KMS-11 (cell line): ENCODE data around the gene SIRPA.

Experiments used
- H2AFZ ChIP-seq: fragments of 200-600 bp; sonication (generic); 2 replicates; pipeline ENCODE4 v1.6.1; 2016; ENCODE audit warnings: antibody characterized with exemption, mixed run types, low read depth
- H3K27ac ChIP-seq: fragments of 200-600 bp; sonication (generic); 2 replicates; pipeline ENCODE4 v1.6.1; 2016; ENCODE audit warnings: mild to moderate bottlenecking, mixed run types
- H3K27me3 ChIP-seq: fragments of 200-600 bp; sonication (generic); 2 replicates; pipeline ENCODE4 v1.6.1; 2017; ENCODE audit warnings: mild to moderate bottlenecking, low read depth, mixed run types, moderate library complexity; ENCODE audit not compliant: insufficient read depth
- H3K36me3 ChIP-seq: fragments of 200-600 bp; sonication (generic); 2 replicates; pipeline ENCODE4 v1.6.1; 2017; ENCODE audit warnings: mild to moderate bottlenecking, mixed run types; ENCODE audit not compliant: insufficient read depth
- H3K4me1 ChIP-seq: fragments of 200-600 bp; sonication (generic); 2 replicates; pipeline ENCODE4 v1.6.1; 2016; ENCODE audit warnings: mild to moderate bottlenecking, low read depth, mixed run types; ENCODE audit not compliant: poor library complexity, severe bottlenecking
- H3K4me2 ChIP-seq: fragments of 200-600 bp; sonication (generic); 2 replicates; pipeline ENCODE4 v1.7.0; 2016; ENCODE audit warnings: mild to moderate bottlenecking, mixed run types
- H3K4me3 ChIP-seq: fragments of 200-600 bp; sonication (generic); IDR thresholded peaks from 2 replicates; pipeline ENCODE4 v1.6.1; 2017; ENCODE audit warnings: low read depth, low read length, mixed read lengths; ENCODE audit not compliant: insufficient read depth
- H3K79me2 ChIP-seq: fragments of 200-600 bp; sonication (generic); 2 replicates; pipeline ENCODE4 v1.6.1; 2016; ENCODE audit warnings: low read depth, mixed run types; ENCODE audit not compliant: insufficient read depth
- H3K9ac ChIP-seq: fragments of 200-600 bp; sonication (generic); 2 replicates; pipeline ENCODE4 v1.6.1; 2016; ENCODE audit warnings: mild to moderate bottlenecking, mixed run types
- H4K20me1 ChIP-seq: fragments of 200-600 bp; sonication (generic); 2 replicates; pipeline ENCODE4 v1.6.1; 2016; ENCODE audit warnings: mild to moderate bottlenecking, mixed run types; ENCODE audit not compliant: insufficient read depth
- TF ChIP-seq, protein P1 (sequence below): fragments of 200-600 bp; sonication (generic); conservative IDR thresholded peaks from 2 replicates; pipeline ENCODE4 v1.6.1; 2017; ENCODE audit warnings: low read depth, mild to moderate bottlenecking, antibody characterized with exemption, low read length, moderate library complexity, mixed read lengths

The SIRPA gene

DNA sequence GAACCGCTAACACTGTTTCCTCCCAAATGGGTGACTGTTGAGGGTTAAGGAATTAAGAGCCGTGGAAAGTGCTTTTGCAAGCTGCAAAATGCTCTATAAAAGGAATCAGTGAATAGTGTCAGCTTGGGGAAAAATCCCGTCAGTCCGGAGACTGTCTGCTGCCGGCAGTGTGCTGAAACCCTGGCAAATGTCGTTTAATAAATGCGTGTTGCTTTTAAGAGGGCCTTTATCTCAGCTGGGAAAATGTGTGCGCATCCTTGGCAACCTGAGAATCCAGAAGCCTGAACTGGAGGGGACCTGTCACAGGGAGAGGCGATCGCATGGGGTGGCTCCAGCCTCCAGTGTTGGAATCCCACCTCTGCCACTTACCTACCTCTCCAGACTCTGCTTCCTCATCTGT, 9.8 kb downstream of the SIRPA start:
- Histone ChIP-seq H4K20me1 (no peaks in the 10 kb centered on the region), H3K4me3 (no peak overlapping the region), H3K27me3 (no peaks in the 10 kb centered on the region), H3K4me1 (no peaks in the 10 kb centered on the region), H3K79me2 (no peaks in the 10 kb centered on the region), H2AFZ (no peak overlapping the region), H3K36me3 (no peaks in the 10 kb centered on the region), H3K4me2 (no peak overlapping the region), H3K9ac (no peak overlapping the region), H3K27ac (no peak overlapping the region)
- TF ChIP-seq, protein P1, sequence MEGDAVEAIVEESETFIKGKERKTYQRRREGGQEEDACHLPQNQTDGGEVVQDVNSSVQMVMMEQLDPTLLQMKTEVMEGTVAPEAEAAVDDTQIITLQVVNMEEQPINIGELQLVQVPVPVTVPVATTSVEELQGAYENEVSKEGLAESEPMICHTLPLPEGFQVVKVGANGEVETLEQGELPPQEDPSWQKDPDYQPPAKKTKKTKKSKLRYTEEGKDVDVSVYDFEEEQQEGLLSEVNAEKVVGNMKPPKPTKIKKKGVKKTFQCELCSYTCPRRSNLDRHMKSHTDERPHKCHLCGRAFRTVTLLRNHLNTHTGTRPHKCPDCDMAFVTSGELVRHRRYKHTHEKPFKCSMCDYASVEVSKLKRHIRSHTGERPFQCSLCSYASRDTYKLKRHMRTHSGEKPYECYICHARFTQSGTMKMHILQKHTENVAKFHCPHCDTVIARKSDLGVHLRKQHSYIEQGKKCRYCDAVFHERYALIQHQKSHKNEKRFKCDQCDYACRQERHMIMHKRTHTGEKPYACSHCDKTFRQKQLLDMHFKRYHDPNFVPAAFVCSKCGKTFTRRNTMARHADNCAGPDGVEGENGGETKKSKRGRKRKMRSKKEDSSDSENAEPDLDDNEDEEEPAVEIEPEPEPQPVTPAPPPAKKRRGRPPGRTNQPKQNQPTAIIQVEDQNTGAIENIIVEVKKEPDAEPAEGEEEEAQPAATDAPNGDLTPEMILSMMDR: no peak

GRCh38 chr20:1905693-1906092, 10.5 kb downstream of the SIRPA start:
- no peak overlapping the region for H3K9ac ChIP-seq
- no peaks in the 10 kb centered on the region for H3K27me3 ChIP-seq
- no peaks in the 10 kb centered on the region for H3K36me3 ChIP-seq
- TF ChIP-seq, protein P1: no peak
- H4K20me1 ChIP-seq: no peaks in the 10 kb centered on the region
- H2AFZ ChIP-seq: no peak overlapping the region
- H3K4me2 ChIP-seq: no peak overlapping the region
- H3K79me2 ChIP-seq: no peaks in the 10 kb centered on the region
- H3K4me1 ChIP-seq: no peaks in the 10 kb centered on the region
- no peak overlapping the region for H3K27ac ChIP-seq
- H3K4me3 ChIP-seq: no peak overlapping the region

GRCh38 chr20:1906361-1907051, 11.3 kb downstream of the SIRPA start:
- Histone ChIP-seq H3K79me2 (no peaks in the 10 kb centered on the region), H4K20me1 (no peaks in the 10 kb centered on the region), H3K4me3 (no peak overlapping the region), H3K36me3 (no peaks in the 10 kb centered on the region), H3K27me3 (no peaks in the 10 kb centered on the region), H2AFZ (no peak overlapping the region), H3K4me1 (no peaks in the 10 kb centered on the region), H3K27ac (no peak overlapping the region), H3K4me2 (no peak overlapping the region), H3K9ac (no peak overlapping the region)
- TF ChIP-seq, protein P1: no peak

DNA sequence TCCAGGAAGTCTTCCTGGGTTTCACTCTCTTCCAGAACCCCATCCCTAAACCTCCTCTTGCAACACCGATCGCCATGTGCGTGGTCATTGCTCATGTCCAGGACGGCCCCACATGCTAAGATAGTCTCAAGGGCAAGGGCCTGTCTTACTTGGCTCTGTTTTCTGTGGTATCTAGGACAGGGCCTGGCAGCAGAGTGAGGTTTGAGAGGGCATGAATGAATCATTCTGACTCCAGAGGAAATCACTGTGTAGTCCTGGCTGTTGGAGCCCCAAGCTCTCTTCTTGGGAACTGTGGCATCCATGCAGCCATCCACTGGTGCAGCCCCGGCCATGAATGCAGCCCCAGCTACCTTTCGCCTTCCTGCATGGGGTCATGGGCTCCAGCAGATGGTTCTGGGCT, 12.4 kb downstream of the SIRPA start:
- Histone ChIP-seq H4K20me1 (no peaks in the 10 kb centered on the region), H3K9ac (no peak overlapping the region)
- TF ChIP-seq, protein P1: no peak

More for the DNA sequence above, 12.4 kb downstream of the SIRPA start:
- Histone ChIP-seq H3K27ac (no peak overlapping the region), H3K4me1 (no peaks in the 10 kb centered on the region), H3K27me3 (no peaks in the 10 kb centered on the region), H3K79me2 (no peaks in the 10 kb centered on the region), H3K4me2 (no peak overlapping the region), H3K36me3 (no peaks in the 10 kb centered on the region), H2AFZ (no peak overlapping the region), H3K4me3 (no peak overlapping the region)
